ENCODE data around the gene GIGYF2. TPM values are rescaled to one million over a fixed set of nuclear protein-coding genes. Genes with fewer than 3 reads are reported as not detected.
A peak's percentile ranks its signal among the peaks of the same experiment; 100 is the strongest.

GIGYF2 gene
- total RNA-seq, 2 experiments from 2014 or later = 52.5 to 55.5 TPM

- Histone ChIP-seq H3K9me3 (ENCODE audit: control insufficient read depth in 1 of 2, insufficient read depth in 1 of 2, low read length in 2 of 2) (no peaks in the 10 kb centered on the region), H3K36me3 (ENCODE audit: insufficient read depth, low read length) (peaks cover 13% of the 10 kb centered on the region), H3K27me3 (ENCODE audit: control insufficient read depth in 1 of 2, insufficient read depth in 2 of 2, low read length in 2 of 2) (no peaks in the 10 kb centered on the region), H3K4me1 (ENCODE audit: insufficient read depth, low read length) (no peaks in the 10 kb centered on the region), H3K27ac (ENCODE audit: low read depth in 1 of 2, low read length in 2 of 2) (no peak overlapping the region), H3K4me3 (ENCODE audit: low read length) (no peak overlapping the region)
- intact Hi-C loops (cut with DNase I, micrococcal nuclease) = no loop called here
- DNase-seq = no peak
- ChIA-PET CTCF (no interaction called here), POLR2A (no interaction called here)
- no peak for TF ChIP-seq CTCF (IDR thresholded peaks at IDR 0.05)
- Mint-ChIP-seq H3K4me1 (ENCODE audit: low read depth) (peaks cover 6% of the 10 kb centered on the region), H3K9me3 (no peaks in the 10 kb centered on the region), H3K27me3 (no peaks in the 10 kb centered on the region), H3K27ac (no peak overlapping the region), H3K4me3 (no peak overlapping the region), H3K36me3 (ENCODE audit: low read depth) (peaks cover 59% of the 10 kb centered on the region)
- ATAC-seq (ENCODE audit: poor library complexity) = no peak
Observed at GRCh38 chr2:232779934-232780333, 82.8 kb downstream of the GIGYF2 start.

- H3K9me3 ChIP-seq (ENCODE audit: control insufficient read depth in 1 of 2, insufficient read depth in 1 of 2, low read length in 2 of 2) = no peaks in the 10 kb centered on the region
- ATAC-seq (ENCODE audit: poor library complexity) (peak; percentile 69), DNase-seq (peak in 4 of 14 experiments; percentile 6 to 50 (median 21))
- ChIA-PET CTCF (no interaction called here), POLR2A (no interaction called here)
- Mint-ChIP-seq H3K27me3 (no peaks in the 10 kb centered on the region), H3K4me3 (no peak overlapping the region), H3K27ac (no peak overlapping the region), H3K9me3 (no peaks in the 10 kb centered on the region), H3K4me1 (ENCODE audit: low read depth) (peaks cover 6% of the 10 kb centered on the region), H3K36me3 (ENCODE audit: low read depth) (peaks cover 59% of the 10 kb centered on the region)
- H3K27me3 ChIP-seq (ENCODE audit: control insufficient read depth in 1 of 2, insufficient read depth in 2 of 2, low read length in 2 of 2) = no peaks in the 10 kb centered on the region
- H3K4me1 ChIP-seq (ENCODE audit: insufficient read depth, low read length) = no peaks in the 10 kb centered on the region
- intact Hi-C loops (cut with DNase I, micrococcal nuclease) = no loop called here
- TF ChIP-seq CTCF (IDR thresholded peaks at IDR 0.05) = no peak
- no peak overlapping the region for H3K27ac ChIP-seq (ENCODE audit: low read depth in 1 of 2, low read length in 2 of 2)
- H3K4me3 ChIP-seq (ENCODE audit: low read length) = no peak overlapping the region
- peaks cover 26% of the 10 kb centered on the region for H3K36me3 ChIP-seq (ENCODE audit: insufficient read depth, low read length)
Observed at GRCh38 chr2:232781765-232782164, 84.6 kb downstream of the GIGYF2 start.

- no peaks in the 10 kb centered on the region for H3K4me1 ChIP-seq (ENCODE audit: insufficient read depth, low read length)
- Mint-ChIP-seq H3K4me1 (ENCODE audit: low read depth) (peaks cover 6% of the 10 kb centered on the region), H3K9me3 (no peaks in the 10 kb centered on the region), H3K4me3 (no peak overlapping the region), H3K36me3 (ENCODE audit: low read depth) (peaks cover 71% of the 10 kb centered on the region), H3K27me3 (no peaks in the 10 kb centered on the region), H3K27ac (no peak overlapping the region)
- no peak overlapping the region for H3K27ac ChIP-seq (ENCODE audit: low read depth in 1 of 2, low read length in 2 of 2)
- ChIA-PET CTCF (no interaction called here), POLR2A (no interaction called here)
- no peak overlapping the region for H3K4me3 ChIP-seq (ENCODE audit: low read length)
- no peaks in the 10 kb centered on the region for H3K27me3 ChIP-seq (ENCODE audit: control insufficient read depth in 1 of 2, insufficient read depth in 2 of 2, low read length in 2 of 2)
- ATAC-seq (ENCODE audit: poor library complexity) (no peak), DNase-seq (no peak)
- H3K9me3 ChIP-seq (ENCODE audit: control insufficient read depth in 1 of 2, insufficient read depth in 1 of 2, low read length in 2 of 2) = no peaks in the 10 kb centered on the region
- H3K36me3 ChIP-seq (ENCODE audit: insufficient read depth, low read length) = peaks cover 40% of the 10 kb centered on the region
- intact Hi-C loops (cut with DNase I, micrococcal nuclease) = no loop called here
- TF ChIP-seq CTCF (IDR thresholded peaks at IDR 0.05) = no peak
Observed at GRCh38 chr2:232783278-232783677, 86.1 kb downstream of the GIGYF2 start.

Data from CD4-positive, alpha-beta T cell (primary cell).